GM19035 (cell line): ENCODE results near the gene UBXN11.

Experiments used
- ATAC-seq: cut with Tn5 transposase; IDR thresholded peaks from one replicate; pipeline ENCODE4 v1.9.1; 2021; ENCODE audit not compliant: unreplicated experiment

Gene UBXN11

GRCh38 chr1:26269198-26269550 is 37.3 kb downstream of the UBXN11 start:
- no peak for ATAC-seq

DNA sequence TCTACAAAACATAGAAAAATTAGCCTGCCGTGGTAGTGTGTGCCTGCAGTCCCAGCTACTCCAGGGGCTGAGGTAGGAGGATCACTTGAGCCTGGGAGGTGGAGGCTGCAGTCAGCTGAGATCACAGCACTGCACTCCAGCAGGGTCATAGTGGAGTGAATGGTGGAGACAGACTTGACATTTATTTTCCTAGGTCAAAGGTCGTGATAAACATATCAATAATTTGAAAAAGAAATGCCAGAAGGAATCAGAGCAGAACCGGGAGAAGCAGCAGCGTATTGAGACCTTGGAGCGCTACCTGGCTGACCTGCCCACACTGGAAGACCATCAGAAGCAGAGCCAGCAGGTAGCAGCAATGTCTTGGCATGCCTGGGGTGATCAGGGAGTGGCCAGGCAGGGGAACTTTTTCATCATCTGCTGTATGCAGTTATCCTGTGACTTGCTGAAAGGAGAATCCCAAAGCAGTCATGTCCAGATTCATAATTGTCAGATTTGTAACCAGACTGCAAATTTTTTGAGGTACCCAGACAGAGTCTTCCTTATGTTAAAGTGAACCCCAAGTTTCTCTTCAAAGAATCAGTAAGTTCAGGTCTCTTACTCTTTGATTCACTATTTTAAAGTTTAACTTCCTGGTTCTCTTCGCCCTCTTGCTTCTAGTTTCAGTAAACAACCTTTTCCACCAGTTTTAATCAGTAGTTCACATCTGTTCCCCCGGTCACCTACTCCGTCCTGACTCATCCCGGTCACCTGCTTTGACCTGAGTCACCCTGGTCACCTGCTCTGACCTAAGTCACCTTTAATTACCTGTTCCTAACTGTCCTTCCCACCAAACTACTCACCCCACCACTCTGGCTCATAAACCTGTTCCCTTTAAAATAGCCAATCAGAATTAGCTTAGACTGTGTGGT is 37.9 kb downstream of the UBXN11 start:
- ATAC-seq, result no peak

GRCh38 chr1:26265405-26265804 is 41.0 kb downstream of the UBXN11 start:
- ATAC-seq, result no peak

GRCh38 chr1:26263212-26263611 is 43.2 kb downstream of the UBXN11 start:
- ATAC-seq, result no peak

- ATAC-seq, result no peak
Observed at GRCh38 chr1:26259578-26259977, 46.9 kb downstream of the UBXN11 start.

DNA sequence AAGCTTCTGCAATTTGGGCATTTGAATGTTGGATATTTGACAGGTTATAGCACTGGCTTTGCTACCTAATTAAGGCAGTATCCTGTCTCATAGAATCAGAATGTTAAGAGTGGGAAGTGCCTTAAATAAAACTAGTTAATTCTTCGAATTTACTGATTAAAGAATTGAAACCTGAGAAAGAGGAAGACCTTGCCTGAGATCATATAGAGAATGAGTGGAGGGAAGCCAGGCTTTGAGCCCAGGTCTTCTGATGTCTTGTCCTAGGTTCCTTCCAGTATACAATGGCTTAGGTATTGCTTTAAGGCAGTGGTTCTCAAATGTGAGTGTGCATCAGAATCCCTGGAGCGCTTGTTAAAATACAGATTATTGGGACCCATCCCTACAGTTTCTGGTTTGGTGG is 47.4 kb downstream of the UBXN11 start:
- ATAC-seq, result no peak

GRCh38 chr1:26257222-26257621 is 49.2 kb downstream of the UBXN11 start:
- no peak for ATAC-seq

DNA sequence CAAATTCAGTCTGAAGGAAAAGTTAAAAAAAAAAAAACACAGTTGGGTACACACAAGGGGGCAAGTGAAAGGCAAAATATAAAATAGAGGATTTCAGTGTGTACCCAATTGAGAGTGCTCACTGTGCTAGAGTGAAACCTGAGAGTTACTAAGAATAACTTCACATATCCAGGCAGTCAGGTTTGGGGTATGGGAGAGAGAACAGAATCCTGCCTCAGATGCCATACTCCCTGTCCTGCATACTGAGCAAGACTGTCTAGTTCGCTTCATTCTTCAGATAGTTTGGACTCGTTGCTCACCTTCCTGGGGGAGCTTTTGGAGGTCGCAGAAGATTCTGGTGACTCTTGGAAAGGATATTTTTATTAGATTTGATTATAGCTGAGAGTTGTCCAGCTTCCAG is 52.0 kb downstream of the UBXN11 start:
- ATAC-seq, result no peak

- ATAC-seq, result no peak
Observed at GRCh38 chr1:26252718-26253117, 53.7 kb downstream of the UBXN11 start.

DNA sequence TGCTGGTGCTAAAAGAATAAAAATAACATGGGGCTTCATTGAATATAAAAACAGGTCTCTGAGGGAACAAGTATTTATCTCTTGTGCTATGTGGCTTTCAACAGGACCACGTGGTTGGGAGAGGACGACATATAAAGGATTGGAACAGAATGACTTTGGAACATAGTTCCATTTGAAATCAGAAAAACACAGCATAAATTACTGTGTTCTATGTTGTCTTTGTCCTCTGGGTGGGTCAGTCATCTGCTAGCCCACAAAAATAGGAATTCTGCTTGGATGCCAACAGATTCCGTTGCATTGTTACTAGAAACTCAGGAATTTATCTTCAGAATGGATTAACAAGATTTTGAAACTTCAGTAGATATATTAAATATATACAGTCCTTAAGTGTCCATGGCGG is 66.5 kb downstream of the UBXN11 start:
- no peak for ATAC-seq

GRCh38 chr1:26237230-26237966 is 69.0 kb downstream of the UBXN11 start:
- ATAC-seq, result no peak

DNA sequence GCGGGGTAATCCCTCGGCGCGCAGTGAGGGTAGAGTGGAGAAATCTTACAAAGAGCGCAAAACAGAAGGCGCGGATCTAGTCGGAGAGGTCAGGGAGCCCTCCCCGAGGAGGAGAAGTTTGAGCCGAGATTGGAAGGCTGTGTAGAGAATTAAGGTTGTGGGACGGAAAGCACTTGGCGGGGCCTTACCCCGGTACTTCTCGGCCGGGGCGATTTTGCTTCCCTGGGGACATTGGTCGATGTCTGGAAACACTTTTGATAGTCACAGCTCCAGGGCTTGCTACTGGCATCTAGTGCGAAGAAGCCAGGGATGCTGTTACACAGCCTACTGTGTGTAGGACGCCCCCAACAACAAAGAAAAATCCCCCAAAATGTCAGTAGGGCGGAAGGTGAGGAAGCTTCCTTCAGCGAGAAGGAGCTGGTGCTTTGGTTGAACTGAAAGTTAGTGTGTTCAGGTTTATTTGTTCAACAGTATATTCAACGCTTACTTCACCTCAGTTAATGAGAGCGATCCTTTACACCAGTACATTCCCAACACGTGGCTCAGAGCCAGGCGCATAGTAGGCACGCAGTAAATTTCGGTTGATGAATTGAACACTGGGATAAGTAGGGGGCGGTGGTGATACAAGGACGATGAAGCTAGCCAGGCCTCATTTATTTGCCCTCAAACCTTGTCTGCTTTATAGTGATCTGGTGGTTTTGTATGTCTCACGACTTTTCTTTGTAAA is 71.6 kb downstream of the UBXN11 start:
- ATAC-seq, result peak; percentile 2

DNA sequence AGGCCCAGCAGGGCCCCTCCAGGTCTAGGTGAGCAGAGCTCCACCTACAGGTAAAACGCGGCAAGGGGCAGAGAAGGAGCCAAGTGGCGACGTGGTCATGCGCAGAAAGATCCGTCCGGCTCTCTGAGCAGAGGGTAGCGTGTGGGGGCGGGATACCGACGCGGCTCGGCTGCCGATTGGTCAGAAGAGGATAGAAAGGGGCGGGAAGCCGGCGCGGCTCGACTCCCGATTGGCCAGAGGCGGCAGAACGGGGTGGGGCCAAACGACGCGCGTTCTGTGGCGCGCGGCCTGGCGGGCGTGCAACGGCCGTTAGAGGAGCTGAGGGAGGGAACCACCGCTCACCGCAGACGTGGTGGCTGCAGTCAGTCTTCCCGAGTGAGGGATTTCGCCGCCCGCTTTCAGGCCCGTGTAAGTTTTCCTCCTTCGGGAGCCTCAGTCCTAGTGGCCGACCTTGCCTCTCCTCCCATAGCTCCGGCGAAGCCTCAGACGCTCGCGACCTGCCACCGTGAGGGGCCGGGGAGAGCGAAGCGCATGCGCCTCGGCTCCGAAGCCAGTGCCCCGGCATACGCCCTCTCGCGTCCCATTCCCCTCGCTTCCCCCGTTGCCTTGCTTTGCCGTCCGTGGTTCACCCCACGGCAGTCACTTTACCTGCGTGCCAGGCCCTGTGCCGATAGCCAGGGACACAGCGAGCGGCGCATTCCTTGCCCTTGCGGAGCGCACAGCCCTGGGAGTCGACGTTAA is 72.4 kb downstream of the UBXN11 start, which contains the start of gene CEP85:
Gene CEP85, plus strand, starts transcription at position 298 of the 741 bp plus-strand sequence. CDS start 5,584 bp downstream, outside the sequence.
- ATAC-seq, result peak; percentile 93
